ENCODE results near the gene SMAD5. TPM values are rescaled to one million over a fixed set of nuclear protein-coding genes. Genes with fewer than 3 reads are reported as not detected.
A peak's percentile ranks its signal among the peaks of the same experiment; 100 is the strongest.

SMAD5 gene
- total RNA-seq, 6 experiments from 2014 or later = 19.2 to 49.2 (median 30.6) TPM

DNA sequence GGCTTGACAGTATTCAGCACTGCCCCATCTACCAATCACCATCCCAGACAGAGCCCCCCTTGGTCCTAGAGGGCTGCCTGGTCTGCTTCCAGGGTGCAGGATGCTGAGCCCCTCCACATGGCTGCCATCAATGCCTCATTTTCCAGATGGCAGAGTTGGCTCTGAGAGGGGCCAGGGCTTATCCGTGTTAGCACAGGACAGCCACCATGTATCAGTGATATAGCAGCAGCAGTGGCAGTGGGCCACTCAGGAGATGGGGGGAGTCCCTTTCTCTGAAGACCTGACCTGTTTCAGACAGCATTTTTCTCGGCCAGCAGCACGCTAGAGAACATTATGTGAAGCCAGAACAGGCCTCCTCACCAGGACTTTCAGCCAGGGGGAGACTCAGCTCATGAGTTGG, 61.9 kb downstream of the SMAD5 start:
- Histone ChIP-seq H3K36me3 (no peaks in the 10 kb centered on the region), H3K27ac (no peak overlapping the region), H3K4me3 (no peak overlapping the region), H3K9me3 (no peaks in the 10 kb centered on the region), H3K27me3 (peaks cover 0 to 7% of the 10 kb centered on the region in 2 donors), H3K4me1 (peaks cover 0 to 15% (median 0%) of the 10 kb centered on the region in 4 donors)
- intact Hi-C loops (cut with DNase I) = no loop called here
- no peak for TF ChIP-seq POLR2A (IDR thresholded peaks at IDR 0.05)
- TF ChIP-seq, protein P1, sequence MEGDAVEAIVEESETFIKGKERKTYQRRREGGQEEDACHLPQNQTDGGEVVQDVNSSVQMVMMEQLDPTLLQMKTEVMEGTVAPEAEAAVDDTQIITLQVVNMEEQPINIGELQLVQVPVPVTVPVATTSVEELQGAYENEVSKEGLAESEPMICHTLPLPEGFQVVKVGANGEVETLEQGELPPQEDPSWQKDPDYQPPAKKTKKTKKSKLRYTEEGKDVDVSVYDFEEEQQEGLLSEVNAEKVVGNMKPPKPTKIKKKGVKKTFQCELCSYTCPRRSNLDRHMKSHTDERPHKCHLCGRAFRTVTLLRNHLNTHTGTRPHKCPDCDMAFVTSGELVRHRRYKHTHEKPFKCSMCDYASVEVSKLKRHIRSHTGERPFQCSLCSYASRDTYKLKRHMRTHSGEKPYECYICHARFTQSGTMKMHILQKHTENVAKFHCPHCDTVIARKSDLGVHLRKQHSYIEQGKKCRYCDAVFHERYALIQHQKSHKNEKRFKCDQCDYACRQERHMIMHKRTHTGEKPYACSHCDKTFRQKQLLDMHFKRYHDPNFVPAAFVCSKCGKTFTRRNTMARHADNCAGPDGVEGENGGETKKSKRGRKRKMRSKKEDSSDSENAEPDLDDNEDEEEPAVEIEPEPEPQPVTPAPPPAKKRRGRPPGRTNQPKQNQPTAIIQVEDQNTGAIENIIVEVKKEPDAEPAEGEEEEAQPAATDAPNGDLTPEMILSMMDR (IDR thresholded peaks at IDR 0.05) = no peak
- DNase-seq (peak in 1 of 3 donors; percentile 18), ATAC-seq (no peak)
- 83% methylated on average over 1 of the region's 3 CpGs for WGBS (ENCODE audit: insufficient coverage, low coverage, low lambda C conversion rate, missing lambda C conversion rate)

- peak in 1 of 4 donors; percentile 15 for ATAC-seq
- intact Hi-C loops (cut with DNase I) = no loop called here
- peaks cover 0 to 7% of the 10 kb centered on the region in 2 donors for H3K27me3 ChIP-seq
- no peak for DNase-seq
- no peaks in the 10 kb centered on the region for H3K9me3 ChIP-seq
- TF ChIP-seq POLR2A (IDR thresholded peaks at IDR 0.05) = no peak
- TF ChIP-seq, protein P1 (IDR thresholded peaks at IDR 0.05) = no peak
- H3K36me3 ChIP-seq = no peaks in the 10 kb centered on the region
- no peak overlapping the region for H3K4me3 ChIP-seq
- WGBS (ENCODE audit: insufficient coverage, low coverage, low lambda C conversion rate, missing lambda C conversion rate) = 60% methylated on average over 8 of the region's 12 CpGs
- H3K27ac ChIP-seq = no peak overlapping the region
- H3K4me1 ChIP-seq = peaks cover 0 to 13% (median 0%) of the 10 kb centered on the region in 4 donors
Observed at GRCh38 chr5:136195971-136196820, 63.6 kb downstream of the SMAD5 start.

- WGBS (ENCODE audit: insufficient coverage, low coverage, low lambda C conversion rate, missing lambda C conversion rate) = 86% methylated on average over 2 of the region's 4 CpGs
- Histone ChIP-seq H3K27me3 (no peaks in the 10 kb centered on the region), H3K36me3 (no peaks in the 10 kb centered on the region), H3K9me3 (no peaks in the 10 kb centered on the region), H3K4me1 (peaks cover 0 to 4% (median 0%) of the 10 kb centered on the region in 4 donors), H3K27ac (no peak overlapping the region), H3K4me3 (no peak overlapping the region)
- intact Hi-C loops (cut with DNase I) = no loop called here
- peak in 1 of 3 donors; percentile 25 for DNase-seq
- no peak for TF ChIP-seq POLR2A (IDR thresholded peaks at IDR 0.05)
- TF ChIP-seq, protein P1 (IDR thresholded peaks at IDR 0.05) = no peak
- ATAC-seq = no peak
Observed at GRCh38 chr5:136197462-136198142, 65.0 kb downstream of the SMAD5 start.

GRCh38 chr5:136198453-136198852, 65.8 kb downstream of the SMAD5 start:
- DNase-seq (no peak), ATAC-seq (no peak)
- WGBS (ENCODE audit: insufficient coverage, low coverage, low lambda C conversion rate, missing lambda C conversion rate) = 69% methylated on average over 2 of the region's 5 CpGs
- TF ChIP-seq, protein P1 (IDR thresholded peaks at IDR 0.05) = no peak
- no peak for TF ChIP-seq POLR2A (IDR thresholded peaks at IDR 0.05)
- Histone ChIP-seq H3K27me3 (no peaks in the 10 kb centered on the region), H3K9me3 (no peaks in the 10 kb centered on the region), H3K4me1 (no peaks in the 10 kb centered on the region), H3K27ac (no peak overlapping the region), H3K36me3 (no peaks in the 10 kb centered on the region), H3K4me3 (no peak overlapping the region)
- intact Hi-C loops (cut with DNase I) = no loop called here
